ENCODE results near the gene RFT1.
"Not testable (repeated sequence)": the region's sequence is repeated elsewhere in the genome, so short reads cannot be mapped to it uniquely, and the experiment has no call there.

The RFT1 gene

DNA sequence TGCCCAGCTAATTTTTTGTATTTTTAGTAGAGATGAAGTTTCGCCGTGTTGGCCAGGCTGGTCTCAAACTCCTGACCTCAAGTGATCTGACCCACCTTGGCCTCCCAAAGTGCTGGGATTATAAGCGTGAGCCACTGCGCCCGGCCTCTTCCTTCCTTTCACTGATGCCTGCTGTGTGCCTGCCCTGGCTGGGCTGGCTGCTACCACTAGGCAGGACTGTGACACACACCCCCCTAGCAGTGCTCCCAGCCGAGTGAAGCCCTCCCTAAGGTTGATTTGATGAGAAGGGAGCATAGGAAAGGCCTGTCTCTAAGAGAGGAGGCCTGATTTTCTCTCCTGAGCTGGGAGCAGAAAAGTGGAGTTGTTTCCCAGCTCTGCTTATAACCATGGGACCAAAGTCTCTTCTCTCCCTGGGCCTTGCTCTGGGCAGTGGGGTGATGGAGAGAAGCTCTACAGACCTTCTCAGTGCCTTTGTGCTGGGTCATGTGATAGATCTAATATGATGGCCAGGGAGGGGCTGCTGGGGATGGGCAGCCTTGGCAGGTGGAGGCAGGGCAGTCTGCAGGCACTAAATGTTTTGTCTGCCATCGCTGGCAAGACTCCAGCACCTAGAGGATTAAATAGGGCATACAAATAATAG, 64.3 kb downstream of the RFT1 start:
- no peak for DNase-seq

DNA sequence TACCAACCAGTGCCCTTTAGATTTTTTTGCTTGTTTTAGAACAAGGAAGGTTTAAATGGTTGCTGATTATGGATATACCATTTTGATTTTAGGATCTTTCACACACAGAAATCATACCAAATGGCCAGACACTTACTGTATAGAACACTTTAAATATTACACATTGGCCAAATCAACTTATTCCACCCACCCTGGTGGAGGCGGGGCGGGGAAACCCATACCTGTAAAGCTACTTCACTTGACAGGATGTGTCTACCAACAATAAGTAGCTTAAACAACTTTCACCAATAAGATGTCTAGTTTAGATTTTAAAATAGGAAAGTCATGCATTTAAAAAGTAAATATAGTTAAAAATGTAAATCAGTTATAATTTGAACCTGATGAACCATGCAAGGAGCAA, 67.3 kb downstream of the RFT1 start:
- DNase-seq: no peak

DNA sequence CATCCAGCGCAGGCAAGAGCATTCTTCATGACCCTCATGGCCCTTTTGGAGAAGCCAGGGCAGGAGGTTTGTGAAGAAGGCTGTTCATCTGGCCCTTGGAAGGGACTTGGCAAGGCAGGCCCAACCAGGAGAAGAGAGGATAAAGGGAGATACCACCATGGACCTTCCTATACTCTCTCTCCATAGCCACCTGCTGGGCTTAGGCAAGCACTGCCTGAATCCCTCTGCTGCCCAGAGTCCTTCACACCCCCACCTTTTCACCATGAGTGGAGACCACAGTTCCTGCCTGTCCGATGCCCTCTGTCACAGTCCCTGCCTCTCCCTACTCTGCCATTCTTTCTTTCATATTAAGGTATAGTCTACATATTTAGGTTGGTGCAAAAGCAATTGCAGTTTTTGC, 73.8 kb downstream of the RFT1 start:
- no peak for DNase-seq

DNA sequence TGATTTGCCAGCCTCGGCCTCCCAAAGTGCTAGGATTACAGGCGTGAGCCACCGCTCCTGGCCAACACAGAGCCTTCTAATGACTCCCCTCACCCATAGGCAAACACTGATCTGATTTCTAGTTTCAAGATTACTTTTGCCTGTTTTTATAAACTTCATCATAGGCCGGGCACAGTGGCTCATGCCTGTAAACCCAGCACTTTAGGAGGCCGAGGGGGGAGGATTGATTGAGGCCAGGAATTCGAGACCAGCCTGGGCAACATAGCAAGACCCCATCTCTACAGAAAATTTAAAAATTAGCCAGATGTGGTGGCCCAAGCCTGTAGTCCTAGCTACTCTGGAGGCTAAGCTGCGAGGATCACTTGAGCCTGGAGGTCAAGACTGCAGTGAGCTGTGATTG, 76.0 kb downstream of the RFT1 start:
- not testable (repeated sequence) for DNase-seq

DNA sequence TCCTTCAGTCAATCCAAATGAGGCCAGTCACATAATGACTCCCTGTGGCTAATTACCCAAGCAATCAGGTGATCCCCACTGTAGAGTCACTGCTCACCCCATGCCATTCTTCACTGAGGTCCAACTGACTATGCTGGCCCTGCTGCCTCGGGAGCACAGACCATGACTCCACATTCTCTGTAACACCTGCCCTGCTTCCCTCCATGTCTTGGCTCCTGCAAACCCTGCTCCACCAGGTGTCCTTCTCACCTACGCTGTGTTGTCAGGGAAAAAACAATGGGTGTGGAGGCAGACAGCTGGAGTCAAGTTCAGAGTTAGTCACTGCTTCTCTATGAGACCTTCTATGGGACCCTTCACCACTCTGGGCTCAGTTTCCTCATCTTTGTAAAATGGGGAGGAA, 78.3 kb downstream of the RFT1 start:
- DNase-seq: no peak

DNA sequence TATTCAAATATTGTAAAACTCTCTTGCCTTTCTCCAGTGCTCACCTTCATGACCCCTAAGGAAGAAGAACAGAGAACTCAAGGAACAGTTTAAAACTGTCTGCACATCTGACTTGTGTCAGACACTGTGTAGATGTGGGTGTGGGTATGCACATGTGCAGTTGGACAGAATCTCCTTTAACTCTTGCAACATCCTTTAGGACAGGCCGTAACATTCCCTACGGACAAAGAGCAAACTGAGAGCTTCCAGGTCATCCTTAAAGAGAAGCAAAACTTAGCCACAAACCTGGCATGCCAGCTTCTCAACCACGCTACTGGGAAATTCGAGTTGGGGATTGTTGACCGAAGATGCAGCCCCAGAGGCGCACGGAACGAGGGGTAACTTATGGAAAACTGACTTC, 80.2 kb downstream of the RFT1 start:
- DNase-seq: no peak

DNA sequence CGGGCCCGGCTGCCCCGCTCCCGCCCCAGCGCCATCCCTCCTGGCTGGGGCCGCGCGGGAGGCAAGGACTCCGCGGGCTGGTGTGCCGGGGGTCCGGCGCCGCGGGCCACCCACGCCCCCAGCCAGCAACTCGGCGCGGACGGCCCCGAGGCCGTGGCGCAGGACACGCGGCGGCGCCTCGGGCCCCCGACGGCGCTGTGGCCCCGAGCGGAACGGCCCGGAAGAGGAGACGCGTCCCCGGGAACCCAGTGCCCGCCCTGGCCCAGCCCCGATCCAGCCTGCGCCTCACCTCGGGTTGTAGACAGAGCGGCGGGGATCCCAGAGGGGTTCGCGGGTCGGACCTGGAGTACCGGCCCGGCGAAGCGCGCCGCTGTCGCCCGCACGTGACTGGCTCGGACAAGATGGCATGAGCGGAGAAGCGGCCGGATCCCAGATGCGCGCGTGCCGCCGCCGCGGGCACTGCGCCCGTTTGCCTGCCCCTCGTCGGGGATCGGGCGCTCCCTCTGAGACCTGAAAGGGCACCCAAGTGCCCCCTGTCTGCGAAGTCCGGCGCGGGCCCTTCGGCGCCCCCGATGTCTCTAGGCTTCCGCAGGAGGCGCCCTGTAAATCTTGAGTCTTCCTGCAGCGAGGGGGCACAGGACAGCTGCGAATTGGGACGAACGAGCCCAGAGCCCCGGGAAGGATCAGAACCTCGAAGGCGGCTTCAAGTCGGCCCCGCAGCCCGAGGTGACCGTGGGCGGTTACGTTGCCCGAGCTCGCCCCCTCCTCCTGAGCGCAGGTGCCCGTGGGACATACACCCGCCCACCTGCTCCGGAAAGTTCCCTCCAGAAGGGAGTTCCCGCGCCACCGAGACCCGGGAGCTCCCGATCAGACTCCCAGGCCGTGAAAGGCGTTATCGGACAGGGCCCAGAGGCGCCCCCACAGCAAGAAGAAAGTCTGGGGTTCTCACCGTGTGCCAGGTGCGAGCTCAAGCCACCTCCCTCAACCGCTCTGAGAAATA, 83.8 kb downstream of the RFT1 start:
- peak; percentile 57 for DNase-seq

DNA sequence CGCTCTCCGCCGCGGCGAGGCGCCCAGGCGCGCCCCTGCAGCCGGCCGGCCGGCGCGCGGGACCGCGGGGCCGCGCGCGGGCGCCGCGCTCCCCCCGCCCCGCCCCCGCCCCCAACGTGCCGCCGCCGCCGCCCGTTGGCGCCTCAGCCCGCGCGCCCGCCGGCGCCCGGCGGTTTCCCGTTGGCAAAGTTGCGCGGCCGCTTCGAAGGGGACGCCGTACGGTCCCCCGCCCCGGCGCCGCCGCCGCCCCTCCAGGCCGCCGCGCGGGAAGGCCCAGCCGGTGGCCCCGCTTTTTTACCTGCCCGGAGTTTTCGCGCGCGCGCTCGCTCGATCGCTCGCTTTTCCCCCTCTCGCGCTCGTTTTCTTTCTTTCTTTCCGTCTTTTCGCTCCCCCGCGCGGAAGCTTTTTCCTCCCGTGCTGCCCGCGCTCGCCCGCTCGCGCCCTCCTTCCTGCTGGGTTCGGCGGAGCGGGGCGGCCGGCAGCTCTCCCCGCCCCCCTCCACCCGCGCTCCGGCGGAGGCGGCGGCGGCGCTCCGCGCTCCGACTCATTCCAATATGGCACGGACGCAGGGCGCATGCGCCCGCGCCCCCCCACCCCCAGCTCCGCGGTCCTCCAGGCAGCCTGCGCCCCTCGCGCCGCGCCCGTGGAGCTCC, 84.6 kb downstream of the RFT1 start, which contains the start of gene SFMBT1:
Gene SFMBT1, minus strand, starts transcription at position 556 of the 653 bp plus-strand sequence. CDS start 76,945 bp downstream, outside the sequence.
- DNase-seq: peak; percentile 65

DNA sequence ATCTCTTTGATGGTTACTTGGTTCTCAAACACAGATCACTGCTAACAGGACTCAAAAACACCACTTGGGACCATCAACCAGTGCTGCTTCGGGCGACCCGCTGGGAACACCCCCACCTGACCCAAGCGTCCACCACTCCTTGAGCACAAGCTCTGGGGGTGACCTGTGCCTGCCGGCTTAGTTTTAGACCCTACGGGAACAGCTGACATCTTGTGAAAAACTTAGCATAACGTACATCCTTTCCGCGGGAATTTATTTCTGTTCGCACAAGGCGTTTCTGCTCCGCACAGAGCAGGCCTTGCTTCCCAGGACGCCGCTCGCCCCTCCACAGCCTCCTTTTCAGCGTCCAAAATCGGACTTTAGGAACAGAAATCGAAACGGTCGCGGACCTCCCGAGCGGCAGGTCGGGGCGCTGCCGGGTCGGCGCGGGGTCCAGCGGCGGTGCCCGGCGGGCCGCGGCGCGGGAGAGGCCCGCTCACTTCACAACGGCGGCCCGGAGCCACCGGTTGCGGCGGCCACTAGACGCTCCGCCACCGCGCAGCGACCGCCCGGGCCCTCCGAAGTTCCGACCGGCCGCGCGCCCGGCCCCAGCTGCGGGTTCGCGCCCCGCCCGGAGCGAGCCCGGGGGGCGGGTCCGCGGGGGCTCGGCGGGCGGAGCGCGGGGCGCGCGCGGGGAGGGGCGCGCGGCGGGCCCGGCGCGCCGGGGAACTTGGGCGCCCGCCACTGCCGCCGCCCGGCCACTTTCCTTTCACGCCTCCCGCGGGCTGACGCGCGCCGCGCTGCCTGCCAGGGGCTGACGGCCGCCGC, 85.3 kb downstream of the RFT1 start:
- peak; percentile 68 for DNase-seq

DNA sequence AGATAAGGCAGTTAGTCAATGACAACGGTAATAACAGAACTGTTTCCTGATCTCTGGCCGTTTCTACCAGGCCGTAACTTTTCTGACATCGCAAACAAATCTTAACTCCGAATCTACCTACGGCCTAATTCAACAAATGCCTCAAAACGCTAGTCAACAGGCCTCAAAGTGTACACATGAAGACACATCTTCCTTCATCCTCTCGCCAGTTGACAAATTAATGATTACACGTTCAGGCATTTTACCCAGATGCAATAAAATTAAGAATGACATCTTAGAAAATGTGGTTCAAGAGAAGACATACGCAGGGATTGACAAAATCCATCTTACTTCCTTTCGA, 85.9 kb downstream of the RFT1 start:
- no peak for DNase-seq

DNA sequence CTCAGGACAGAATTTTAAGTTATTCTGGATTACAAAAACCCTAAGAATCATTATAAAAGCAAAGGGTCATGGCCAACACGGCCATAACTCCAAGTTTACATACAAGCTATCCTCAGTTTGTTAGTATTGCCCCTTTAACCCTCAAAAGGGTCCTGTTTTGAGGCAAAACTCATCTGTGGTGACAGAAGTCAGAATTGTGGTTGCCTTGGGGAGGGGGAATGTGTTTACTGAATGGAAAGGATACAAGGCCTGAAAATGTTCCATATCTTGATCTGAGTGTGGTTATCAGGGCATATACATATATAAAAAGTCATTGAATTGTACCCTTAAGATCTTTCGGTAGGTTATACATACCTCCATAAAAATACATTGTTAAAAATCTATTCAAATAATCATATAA, 86.5 kb downstream of the RFT1 start:
- DNase-seq: no peak

DNA sequence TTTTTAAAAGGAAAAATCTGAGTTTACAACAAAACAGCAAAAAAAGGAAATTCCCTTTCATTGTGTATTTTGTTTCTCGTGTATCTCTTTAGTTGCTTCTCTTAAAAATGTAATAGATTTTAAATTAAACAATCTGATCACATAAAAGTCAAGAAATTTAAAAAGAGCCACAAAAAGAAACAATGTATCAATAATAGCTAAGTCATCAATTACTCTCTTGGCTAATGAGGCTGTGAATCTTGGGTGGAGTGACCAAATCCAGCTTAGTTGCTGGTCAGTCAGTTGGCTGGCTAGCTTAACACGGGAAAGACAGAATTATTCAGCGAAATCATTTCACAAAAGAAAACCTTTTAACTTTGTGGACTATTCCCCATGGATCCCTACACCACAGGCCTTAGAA, 87.6 kb downstream of the RFT1 start:
- DNase-seq: no peak

DNA sequence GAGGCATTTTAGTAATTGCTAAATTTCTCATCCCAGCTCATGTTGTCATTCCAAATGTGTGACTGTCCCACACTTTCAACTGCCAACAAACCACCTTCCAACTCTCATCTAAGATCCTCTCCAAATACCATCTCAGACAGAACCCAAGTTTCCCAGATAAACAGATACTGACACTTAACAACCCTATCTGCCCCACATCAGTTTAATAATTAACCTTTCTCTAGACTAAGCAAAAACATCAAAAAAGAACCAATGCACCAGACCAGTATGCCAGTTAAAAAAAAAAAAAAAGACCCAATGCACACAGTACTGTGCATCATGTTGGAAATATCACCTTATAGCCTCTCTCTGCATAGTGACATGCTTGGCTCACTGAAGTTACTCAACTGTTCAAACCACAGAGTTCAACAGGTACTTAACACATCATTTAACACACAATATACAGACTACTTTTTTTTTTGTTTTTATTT, 89.8 kb downstream of the RFT1 start:
- no peak for DNase-seq

DNA sequence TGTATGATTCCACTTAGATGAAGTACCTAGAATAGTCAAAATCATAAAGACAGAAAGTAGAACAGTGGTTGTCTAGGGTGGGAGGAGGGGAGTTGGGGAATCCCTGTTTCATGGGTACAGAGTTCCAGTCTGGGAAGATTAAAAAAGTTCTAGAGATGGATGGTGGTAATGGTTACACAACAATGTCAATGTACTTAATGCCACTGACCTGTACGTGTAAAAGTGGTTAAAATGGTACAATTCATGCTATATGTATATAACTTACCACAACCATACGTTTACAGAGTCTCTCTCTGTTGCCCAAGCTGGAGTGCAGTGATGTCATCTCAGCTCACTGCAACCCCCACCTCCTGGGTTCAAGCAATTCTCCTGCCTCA, 90.9 kb downstream of the RFT1 start:
- no peak for DNase-seq

DNA sequence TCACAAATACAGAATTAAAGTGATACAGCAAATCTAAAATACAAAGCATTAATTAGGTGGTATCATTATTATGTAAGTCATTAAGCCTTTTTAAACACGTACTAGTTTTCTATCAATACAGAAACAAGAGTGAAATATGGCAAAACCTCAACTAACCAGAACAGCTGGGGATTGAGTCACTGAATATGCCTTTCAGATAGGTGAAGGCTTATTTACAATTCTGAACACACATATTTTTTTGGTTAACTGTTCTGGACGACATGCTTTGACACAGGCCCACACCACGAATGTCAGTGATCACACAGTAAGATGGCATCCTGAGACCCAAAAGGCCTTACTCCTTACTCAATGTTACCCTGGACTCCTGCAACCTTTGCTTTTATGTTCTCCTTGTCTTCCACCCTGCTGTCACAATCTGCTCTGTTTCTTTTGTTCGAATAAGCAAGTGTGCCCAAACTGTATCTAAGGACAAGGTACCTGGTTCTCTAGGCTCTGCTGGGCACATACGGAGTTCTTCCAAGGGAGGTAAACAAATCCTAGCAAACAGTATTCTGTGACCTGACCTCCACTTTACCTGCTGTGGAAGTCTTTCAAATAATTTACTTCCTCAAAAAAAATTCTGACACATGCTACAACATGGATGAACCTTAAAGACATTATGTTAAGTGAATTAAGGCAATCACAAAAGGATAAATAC, 91.4 kb downstream of the RFT1 start:
- no peak for DNase-seq

Measured in central memory CD4-positive, alpha-beta T cell (primary cell).